Stimulated activated CD8-positive, alpha-beta memory T cell treated with anti-CD3 and anti-CD28 coated beads, Interleukin-4, amount 100 ng/mL, for 48 hours (primary cell): Measurements from ENCODE around the gene C19orf38.
"Not testable (repeated sequence)": the region's sequence is repeated elsewhere in the genome, so short reads cannot be mapped to it uniquely, and the experiment has no call there.

ENCODE experiments used
- DNase-seq: peaks from one replicate; pipeline ENCODE4 v3.0.0-alpha.2; 2020

Gene C19orf38

GRCh38 chr19:10826231-10826630, 22.0 kb upstream of the C19orf38 start:
- no peak for DNase-seq

GRCh38 chr19:10826846-10827245, 21.4 kb upstream of the C19orf38 start:
- DNase-seq = no peak

GRCh38 chr19:10828981-10829821, 19.0 kb upstream of the C19orf38 start:
- DNase-seq = no peak

- no peak for DNase-seq
Measured at GRCh38 chr19:10829967-10830366, 18.2 kb upstream of the C19orf38 start.

- no peak for DNase-seq
Measured at GRCh38 chr19:10830370-10830769, 17.8 kb upstream of the C19orf38 start.

- no peak for DNase-seq
Measured at GRCh38 chr19:10830931-10831779, 17.1 kb upstream of the C19orf38 start.

GRCh38 chr19:10831987-10832938, 16.0 kb upstream of the C19orf38 start:
- DNase-seq = no peak

GRCh38 chr19:10832939-10833296, 15.3 kb upstream of the C19orf38 start:
- DNase-seq = no peak

- no peak for DNase-seq
Measured at GRCh38 chr19:10835089-10835753, 13.0 kb upstream of the C19orf38 start.

GRCh38 chr19:10835754-10836478, 12.3 kb upstream of the C19orf38 start, which contains the start of gene TMED1:
Gene TMED1 (minus strand): TSS chr19:10836212. CDS start chr19:10836191, 21 bp downstream.
- DNase-seq = peak; percentile 99

GRCh38 chr19:10836479-10837330, 11.5 kb upstream of the C19orf38 start:
- DNase-seq = peak; percentile 89

- DNase-seq = not testable (repeated sequence)
Measured at GRCh38 chr19:10837649-10838048, 10.6 kb upstream of the C19orf38 start.

- no peak for DNase-seq
Measured at GRCh38 chr19:10838377-10838776, 9.8 kb upstream of the C19orf38 start.

- no peak for DNase-seq
Measured at GRCh38 chr19:10839114-10840050, 8.8 kb upstream of the C19orf38 start.

- no peak for DNase-seq
Measured at GRCh38 chr19:10842788-10843187, 5.4 kb upstream of the C19orf38 start.

GRCh38 chr19:10846500-10847202, 1.6 kb upstream of the C19orf38 start:
- no peak for DNase-seq

- no peak for DNase-seq
Measured at GRCh38 chr19:10850631-10851030, 2.4 kb downstream of the C19orf38 start.

GRCh38 chr19:10852098-10852800, 4.0 kb downstream of the C19orf38 start:
- DNase-seq = no peak
